Measurements from ENCODE around the gene CYGB.
"Not testable (repeated sequence)": the region's sequence is repeated elsewhere in the genome, so short reads cannot be mapped to it uniquely, and the experiment has no call there.

Gene CYGB

GRCh38 chr17:76519048-76519966, 18.2 kb downstream of the CYGB start:
- DNase-seq, result no peak

GRCh38 chr17:76517638-76518038, 19.9 kb downstream of the CYGB start:
- DNase-seq, result no peak

GRCh38 chr17:76515274-76515949, 22.1 kb downstream of the CYGB start:
- DNase-seq, result no peak

GRCh38 chr17:76514355-76514754, 23.2 kb downstream of the CYGB start:
- not testable (repeated sequence) for DNase-seq

GRCh38 chr17:76513306-76513692, 24.2 kb downstream of the CYGB start:
- DNase-seq, result no peak

GRCh38 chr17:76512366-76513305, 24.9 kb downstream of the CYGB start:
- no peak for DNase-seq

GRCh38 chr17:76511668-76512365, 25.7 kb downstream of the CYGB start:
- no peak for DNase-seq

- no peak for DNase-seq
Observed at GRCh38 chr17:76510831-76511244, 26.7 kb downstream of the CYGB start.

- not testable (repeated sequence) for DNase-seq
Observed at GRCh38 chr17:76508472-76509063, 28.9 kb downstream of the CYGB start.

GRCh38 chr17:76506408-76507345, 30.8 kb downstream of the CYGB start:
- DNase-seq, result peak; percentile 66 to 79

GRCh38 chr17:76504117-76504516, 33.4 kb downstream of the CYGB start:
- DNase-seq, result no peak

- DNase-seq, result no peak
Observed at GRCh38 chr17:76502341-76503211, 34.9 kb downstream of the CYGB start.

GRCh38 chr17:76501827-76502307, 35.6 kb downstream of the CYGB start:
- DNase-seq, result no peak

GRCh38 chr17:76501018-76501826, 36.3 kb downstream of the CYGB start, which contains the start of gene RHBDF2:
RHBDF2 (minus strand) TSS chr17:76501423; CDS start chr17:76481524, 19,899 bp downstream.
- DNase-seq, result peak; percentile 72

GRCh38 chr17:76500747-76501017, 36.8 kb downstream of the CYGB start:
- DNase-seq, result no peak

GRCh38 chr17:76500074-76500746, 37.3 kb downstream of the CYGB start:
- no peak for DNase-seq

GRCh38 chr17:76499267-76499667, 38.2 kb downstream of the CYGB start:
- no peak for DNase-seq

GRCh38 chr17:76498876-76499251, 38.6 kb downstream of the CYGB start:
- no peak for DNase-seq
